Right lobe of liver (tissue), 6 donors: ENCODE data around the gene CHFR. TPM values are rescaled to one million over a fixed set of nuclear protein-coding genes. Genes with fewer than 3 reads are reported as not detected.
"Not testable (repeated sequence)": the region's sequence is repeated elsewhere in the genome, so short reads cannot be mapped to it uniquely, and the experiment has no call there.

Experiments
- ATAC-seq, 4 donors: fragments of 200-7000 bp; cut with Tn5 transposase; one replicate each; pipeline ENCODE4 v1.9.1; 2020; ENCODE audit warnings: mild to moderate bottlenecking in 4 of 4, moderate library complexity in 4 of 4
- DNase-seq, 3 donors: peaks; one replicate each; pipeline ENCODE4 v3.0.0-alpha.2; 2020
- H3K27ac ChIP-seq, 3 donors: fragments of 200-600 bp; one replicate each; pipeline ENCODE4 v1.8.0; 2022
- H3K27me3 ChIP-seq, 2 donors: fragments of 200-600 bp; one replicate each; pipeline ENCODE4 v1.8.0; 2022
- H3K36me3 ChIP-seq, 4 donors: fragments of 200-600 bp; sonication (generic) in 1 of 4; one replicate each; pipeline versions ENCODE4 v1.5.1 to v1.8.0; 2017 to 2022; ENCODE audit warnings: control low read depth in 1 of 4
- H3K4me1 ChIP-seq, 4 donors: fragments of 200-600 bp; sonication (generic) in 1 of 4; one replicate each; pipeline versions ENCODE4 v1.5.1 to v1.8.0; 2017 to 2022; ENCODE audit warnings: control low read depth in 1 of 4
- H3K4me3 ChIP-seq, 3 donors: fragments of 200-600 bp; one replicate each; pipeline ENCODE4 v1.8.0; 2022
- H3K9me3 ChIP-seq, 4 donors: fragments of 200-600 bp; sonication (generic) in 1 of 4; one replicate each; pipeline versions ENCODE4 v1.5.1 to v1.8.0; 2017 to 2022; ENCODE audit warnings: control low read depth in 1 of 4
- POLR2A ChIP-seq: fragments of 450-650 bp; IDR thresholded peaks from one replicate; pipeline ENCODE4 v1.6.1; 2017; ENCODE audit warnings: antibody characterized with exemption, mild to moderate bottlenecking
- WGBS: methylation state at CpG from one replicate; pipeline ENCODE4 v1.1.6; 2018; ENCODE audit warnings: low coverage, low lambda C conversion rate; ENCODE audit not compliant: insufficient coverage; ENCODE audit errors: missing lambda C conversion rate; 5-methylcytosine and 5-hydroxymethylcytosine counted together
- intact Hi-C, 2 donors: fragments of 100-400 bp; cut with DNase I; formaldehyde crosslinking; loops; one replicate each; pipeline versions ENCODE4 v1.11.2 to v1.14.1; 2022
- total RNA-seq, 6 experiments: library from RNA; depleted of rRNA in 2 of 6; stranded (reverse); fragments of >200 nt in 2 of 6; fragmentation: NEBNext Ultra II Directional in 3 of 6; extraction: Animal tissue kit (Norgen Biotek cat#: 25700) in 3 of 6; gene quantifications; one replicate each; pipeline versions ENCODE4 v1.1.0 to v1.2.4, GENCODE V29; 2016 to 2023
- TF ChIP-seq, protein P1 (sequence below), 4 donors: fragments of 200-600 bp in 3 of 4; fragments of 450-650 bp in 1 of 4; IDR thresholded peaks; one replicate each; pipeline versions ENCODE4 v1.5.1 to v1.8.0; 2016 to 2022; ENCODE audit warnings: antibody characterized with exemption in 4 of 4, mild to moderate bottlenecking in 2 of 4
- donor health status: DM: no; HTN: yes; CAD: no.
- donor health status: DM: no; HTN: no; CAD: no.
- donor health status: DM: no; HTN: no; CAD: no.
- donor health status: DM: no; HTN: yes; CAD: no.
- donor health status: DM: no; HTN: yes; CAD: no.

CHFR gene
- total RNA-seq, 6 experiments from 2014 or later, result 11.0 to 20.4 (median 13.5) TPM

DNA sequence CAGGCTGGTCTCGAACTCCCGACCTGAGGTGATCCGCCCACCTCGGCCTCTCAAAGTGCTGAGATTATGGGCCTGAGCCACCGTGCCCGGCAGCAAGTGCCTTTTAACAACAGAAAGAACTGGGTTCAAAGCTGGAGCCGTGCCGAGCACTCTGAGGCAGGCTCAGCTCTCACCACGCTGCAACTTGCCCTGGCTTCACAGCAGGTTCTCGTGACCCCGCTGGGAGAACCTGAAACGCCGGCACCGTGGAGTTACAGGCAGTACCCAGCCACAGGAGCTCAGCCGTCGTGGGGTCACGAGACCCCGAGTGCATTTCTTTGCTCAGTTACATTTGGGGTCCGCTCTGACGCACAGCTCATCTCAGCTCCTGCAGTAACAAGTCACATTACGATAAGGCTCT, 73.2 kb downstream of the CHFR start:
- H3K36me3 ChIP-seq, result peaks cover 5 to 59% (median 36%) of the 10 kb centered on the region in 4 donors
- H3K27me3 ChIP-seq, result no peaks in the 10 kb centered on the region
- no peak for ATAC-seq
- intact Hi-C loops, result no loop called here
- no peaks in the 10 kb centered on the region for H3K9me3 ChIP-seq
- WGBS, result 96% methylated on average over 9 of the region's 21 CpGs
- no peak overlapping the region for H3K4me3 ChIP-seq
- no peak for TF ChIP-seq POLR2A
- TF ChIP-seq, protein P1, sequence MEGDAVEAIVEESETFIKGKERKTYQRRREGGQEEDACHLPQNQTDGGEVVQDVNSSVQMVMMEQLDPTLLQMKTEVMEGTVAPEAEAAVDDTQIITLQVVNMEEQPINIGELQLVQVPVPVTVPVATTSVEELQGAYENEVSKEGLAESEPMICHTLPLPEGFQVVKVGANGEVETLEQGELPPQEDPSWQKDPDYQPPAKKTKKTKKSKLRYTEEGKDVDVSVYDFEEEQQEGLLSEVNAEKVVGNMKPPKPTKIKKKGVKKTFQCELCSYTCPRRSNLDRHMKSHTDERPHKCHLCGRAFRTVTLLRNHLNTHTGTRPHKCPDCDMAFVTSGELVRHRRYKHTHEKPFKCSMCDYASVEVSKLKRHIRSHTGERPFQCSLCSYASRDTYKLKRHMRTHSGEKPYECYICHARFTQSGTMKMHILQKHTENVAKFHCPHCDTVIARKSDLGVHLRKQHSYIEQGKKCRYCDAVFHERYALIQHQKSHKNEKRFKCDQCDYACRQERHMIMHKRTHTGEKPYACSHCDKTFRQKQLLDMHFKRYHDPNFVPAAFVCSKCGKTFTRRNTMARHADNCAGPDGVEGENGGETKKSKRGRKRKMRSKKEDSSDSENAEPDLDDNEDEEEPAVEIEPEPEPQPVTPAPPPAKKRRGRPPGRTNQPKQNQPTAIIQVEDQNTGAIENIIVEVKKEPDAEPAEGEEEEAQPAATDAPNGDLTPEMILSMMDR (IDR thresholded peaks at IDR 0.05), result no peak
- DNase-seq, result no peak
- H3K27ac ChIP-seq, result no peak overlapping the region
- no peaks in the 10 kb centered on the region for H3K4me1 ChIP-seq

DNA sequence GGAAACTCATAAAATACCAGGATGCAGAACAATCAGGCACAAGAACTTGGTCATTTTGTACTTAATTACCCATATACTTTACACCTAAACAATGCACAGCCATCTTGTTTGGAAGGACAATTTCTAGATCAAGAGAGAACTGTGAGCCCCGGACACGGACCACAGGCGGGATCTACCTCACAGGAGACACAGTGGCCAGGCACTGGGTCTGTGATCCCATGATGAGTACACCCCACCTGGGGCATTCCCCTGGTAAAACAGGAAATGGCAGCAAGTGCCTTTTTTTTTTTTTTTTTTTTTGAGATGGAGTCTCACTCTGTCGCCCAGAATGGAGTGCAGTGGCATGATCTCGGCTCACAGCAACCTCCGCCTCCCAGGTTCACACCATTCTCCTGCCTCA, 74.0 kb downstream of the CHFR start:
- Histone ChIP-seq H3K4me3 (no peak overlapping the region), H3K27me3 (no peaks in the 10 kb centered on the region), H3K9me3 (no peaks in the 10 kb centered on the region), H3K36me3 (peaks cover 5 to 56% (median 34%) of the 10 kb centered on the region in 4 donors), H3K4me1 (no peaks in the 10 kb centered on the region), H3K27ac (no peak overlapping the region)
- ATAC-seq (no peak), DNase-seq (no peak)
- intact Hi-C loops, result no loop called here
- 100% methylated on average over 1 of the region's 6 CpGs for WGBS
- TF ChIP-seq POLR2A, result no peak
- TF ChIP-seq, protein P1 (IDR thresholded peaks at IDR 0.05), result no peak

DNA sequence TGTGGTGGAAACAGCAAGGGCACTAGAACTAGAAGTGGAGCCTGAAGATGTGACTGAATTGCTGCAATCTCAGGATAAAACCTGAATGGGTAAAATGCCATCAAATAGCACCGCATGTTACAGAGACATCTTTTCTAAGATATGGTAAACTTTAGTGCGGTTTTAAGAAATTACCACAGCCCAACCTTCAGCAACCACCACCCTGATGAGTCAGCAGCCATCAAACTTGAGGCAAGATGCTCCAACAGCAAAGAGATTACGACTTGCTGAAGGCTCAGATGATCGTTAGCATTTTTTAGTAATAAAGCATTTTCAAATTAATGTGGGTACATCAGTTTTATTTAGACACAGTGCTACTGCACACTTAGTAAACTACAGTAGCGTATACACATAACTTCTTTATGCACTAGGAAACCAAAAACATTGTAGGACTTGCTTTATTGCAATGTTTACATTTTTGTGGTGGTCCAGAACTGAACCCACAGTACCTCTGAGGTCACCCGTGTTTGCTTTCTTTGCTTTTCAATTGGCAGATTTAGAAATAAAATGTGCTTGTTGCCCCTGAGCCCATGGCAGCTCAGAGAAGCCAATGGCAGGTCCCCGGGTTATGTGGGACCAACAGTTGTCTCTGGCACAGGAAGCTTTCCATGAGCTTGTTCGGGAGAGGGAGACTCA, 74.6 kb downstream of the CHFR start:
- whole genome bisulfite sequencing, result 84% methylated on average over 6 of the region's 8 CpGs
- TF ChIP-seq, protein P1 (IDR thresholded peaks at IDR 0.05), result no peak
- TF ChIP-seq POLR2A, result no peak
- no peak overlapping the region for H3K4me3 ChIP-seq
- no peak overlapping the region for H3K27ac ChIP-seq
- H3K9me3 ChIP-seq, result no peaks in the 10 kb centered on the region
- H3K36me3 ChIP-seq, result peaks cover 5 to 58% (median 36%) of the 10 kb centered on the region in 4 donors
- ATAC-seq (no peak), DNase-seq (no peak)
- H3K4me1 ChIP-seq, result no peaks in the 10 kb centered on the region
- H3K27me3 ChIP-seq, result no peaks in the 10 kb centered on the region
- intact Hi-C loops, result no loop called here

DNA sequence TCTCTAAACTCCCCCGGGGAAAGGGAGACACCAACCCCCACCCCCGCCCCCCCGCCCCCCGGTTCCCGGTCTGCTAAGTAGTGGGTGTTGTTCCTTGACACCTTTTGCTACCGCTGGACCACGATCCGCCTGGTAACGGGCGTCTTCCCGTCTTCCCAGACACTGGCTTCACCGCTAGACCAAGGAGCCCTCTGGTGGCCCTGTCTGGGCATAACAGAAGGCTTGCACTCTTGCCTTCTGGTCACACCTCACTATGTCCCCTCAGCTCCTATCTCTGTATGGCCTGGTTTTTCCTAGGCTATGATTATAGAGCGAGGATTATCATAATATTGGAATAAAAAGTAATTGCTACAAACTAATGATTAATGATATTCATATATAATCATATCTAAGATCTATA, 78.0 kb downstream of the CHFR start:
- ATAC-seq, DNase-seq, H3K27ac ChIP-seq, H3K9me3 ChIP-seq, intact Hi-C loops, H3K4me1 ChIP-seq, H3K27me3 ChIP-seq, H3K4me3 ChIP-seq: not testable (repeated sequence)
- TF ChIP-seq, protein P1 (IDR thresholded peaks at IDR 0.05), result peak; percentile 13 to 24 (median 23)
- H3K36me3 ChIP-seq, result peaks cover 0 to 59% (median 28%) of the 10 kb centered on the region in 4 donors
- WGBS, result 63% methylated on average over 6 of the region's 13 CpGs
